GM12892 (cell line): ENCODE results near the gene NRF1.

ENCODE experiments used
- POLR2A ChIP-seq: IDR thresholded peaks from 2 replicates; pipeline ENCODE4 v1.6.1; 2011; ENCODE audit warnings: low read depth, low read length, control low read depth
- POLR2AphosphoS5 ChIP-seq: IDR thresholded peaks from 2 replicates; pipeline ENCODE4 v1.6.1; 2011; ENCODE audit warnings: low read depth, low read length, control low read depth
- TAF1 ChIP-seq: IDR thresholded peaks from 2 replicates; pipeline ENCODE4 v1.6.1; 2011; ENCODE audit warnings: low read depth, mild to moderate bottlenecking, control low read depth, low read length, borderline replicate concordance

GRCh38 chr7:129729511-129729910 lies 118.0 kb downstream of the NRF1 start:
- TF ChIP-seq POLR2A = no peak
- TF ChIP-seq POLR2AphosphoS5 = no peak
- no peak for TF ChIP-seq TAF1
